NT2/D1 (cell line): ENCODE measurements around the gene IDI2.
A peak's percentile ranks its signal among the peaks of the same experiment; 100 is the strongest.

Source experiments
- DNase-seq: peaks from one replicate; pipeline ENCODE4 v3.0.0-alpha.2; 2011; ENCODE audit warnings: low read depth, low spot score
- H3K27me3 ChIP-seq: 2 replicates; pipeline ENCODE4 v1.6.0; 2011; ENCODE audit warnings: mild to moderate bottlenecking; ENCODE audit not compliant: insufficient read length, insufficient read depth
- H3K36me3 ChIP-seq: 2 replicates; pipeline ENCODE4 v1.6.1; 2011; ENCODE audit warnings: mild to moderate bottlenecking, low read length, mixed read lengths; ENCODE audit not compliant: insufficient read depth, insufficient read length
- H3K4me1 ChIP-seq: 2 replicates; pipeline ENCODE4 v1.5.1; 2011; ENCODE audit not compliant: insufficient read depth, insufficient read length
- H3K4me3 ChIP-seq: 2 replicates; pipeline ENCODE4 v1.5.1; 2011; ENCODE audit warnings: low read depth; ENCODE audit not compliant: insufficient read length
- H3K9ac ChIP-seq: 2 replicates; pipeline ENCODE4 v1.6.0; 2011; ENCODE audit warnings: low read depth; ENCODE audit not compliant: insufficient read length
- H3K9me3 ChIP-seq: 2 replicates; pipeline ENCODE4 v1.5.1; 2011; ENCODE audit warnings: mild to moderate bottlenecking, low read length; ENCODE audit not compliant: insufficient read depth
- SUZ12 ChIP-seq: IDR thresholded peaks from 2 replicates; pipeline ENCODE4 v1.6.1; 2011; ENCODE audit not compliant: insufficient read length, insufficient read depth; ENCODE audit errors: extremely low read depth
- YY1 ChIP-seq: IDR thresholded peaks from 2 replicates; pipeline ENCODE4 v1.6.1; 2011; ENCODE audit not compliant: insufficient read length, insufficient read depth
- ZNF274 ChIP-seq: IDR thresholded peaks from 2 replicates; pipeline ENCODE4 v1.6.1; 2011; ENCODE audit warnings: mild to moderate bottlenecking, low read depth, low read length

Gene IDI2

GRCh38 chr10:1054684-1055083, 29.0 kb upstream of the IDI2 start:
- H3K9me3 ChIP-seq, result no peaks in the 10 kb centered on the region
- H3K36me3 ChIP-seq, result peaks cover 45% of the 10 kb centered on the region
- no peaks in the 10 kb centered on the region for H3K27me3 ChIP-seq
- H3K4me3 ChIP-seq, result peak overlapping the region; percentile 91
- TF ChIP-seq SUZ12, result no peak
- no peak for TF ChIP-seq ZNF274
- DNase-seq, result no peak
- no peaks in the 10 kb centered on the region for H3K4me1 ChIP-seq
- peak overlapping the region; percentile 26 for H3K9ac ChIP-seq

- H3K27me3 ChIP-seq, result no peaks in the 10 kb centered on the region
- H3K9me3 ChIP-seq, result no peaks in the 10 kb centered on the region
- H3K36me3 ChIP-seq, result peaks cover 52% of the 10 kb centered on the region
- no peak for DNase-seq
- H3K9ac ChIP-seq, result peak overlapping the region; percentile 4
- no peak for TF ChIP-seq ZNF274
- no peak for TF ChIP-seq SUZ12
- TF ChIP-seq YY1, result no peak
- peaks cover 4% of the 10 kb centered on the region for H3K4me1 ChIP-seq
- H3K4me3 ChIP-seq, result peak overlapping the region; percentile 26
Measured at GRCh38 chr10:1050554-1050953, 24.9 kb upstream of the IDI2 start.

GRCh38 chr10:1050145-1050544, 24.5 kb upstream of the IDI2 start:
- peaks cover 4% of the 10 kb centered on the region for H3K4me1 ChIP-seq
- TF ChIP-seq YY1 (no peak), ZNF274 (no peak), SUZ12 (no peak)
- no peaks in the 10 kb centered on the region for H3K9me3 ChIP-seq
- no peak for DNase-seq
- H3K27me3 ChIP-seq, result no peaks in the 10 kb centered on the region
- peak overlapping the region; percentile 92 for H3K9ac ChIP-seq
- peaks cover 56% of the 10 kb centered on the region for H3K36me3 ChIP-seq
- peak overlapping the region; percentile 93 for H3K4me3 ChIP-seq

GRCh38 chr10:1049425-1049958, 23.8 kb upstream of the IDI2 start:
- Histone ChIP-seq H3K9ac (peak overlapping the region; percentile 92), H3K27me3 (no peaks in the 10 kb centered on the region), H3K9me3 (no peaks in the 10 kb centered on the region), H3K4me1 (peaks cover 4% of the 10 kb centered on the region), H3K4me3 (peak overlapping the region; percentile 93), H3K36me3 (peaks cover 54% of the 10 kb centered on the region)
- TF ChIP-seq YY1, result no peak
- no peak for TF ChIP-seq ZNF274
- TF ChIP-seq SUZ12, result no peak
- no peak for DNase-seq

GRCh38 chr10:1048732-1049424, 23.2 kb upstream of the IDI2 start, which contains the start of gene IDI1:
TSS of gene IDI1 (minus strand) at chr10:1049119. CDS start at chr10:1049003, 116 bp downstream.
- H3K9ac ChIP-seq, result peak within 1 kb of the TSS; percentile 94
- H3K4me3 ChIP-seq, result peak within 1 kb of the TSS; percentile 93
- H3K4me1 ChIP-seq, result peaks cover 4% of the 10 kb centered on the region
- H3K36me3 ChIP-seq, result peaks cover 52% of the 10 kb centered on the region
- peak; percentile 91 for DNase-seq
- no peaks in the 10 kb centered on the region for H3K9me3 ChIP-seq
- TF ChIP-seq YY1, result no peak
- no peak for TF ChIP-seq ZNF274
- no peak for TF ChIP-seq SUZ12
- H3K27me3 ChIP-seq, result no peaks in the 10 kb centered on the region

- DNase-seq, result no peak
- Histone ChIP-seq H3K4me3 (peak overlapping the region; percentile 93), H3K27me3 (no peaks in the 10 kb centered on the region), H3K36me3 (peaks cover 52% of the 10 kb centered on the region), H3K9ac (peak overlapping the region; percentile 94), H3K4me1 (peaks cover 4% of the 10 kb centered on the region), H3K9me3 (no peaks in the 10 kb centered on the region)
- TF ChIP-seq SUZ12 (no peak), YY1 (no peak), ZNF274 (no peak)
Measured at GRCh38 chr10:1048349-1048731, 22.7 kb upstream of the IDI2 start.

GRCh38 chr10:1047937-1048336, 22.3 kb upstream of the IDI2 start:
- H3K4me1 ChIP-seq, result peaks cover 4% of the 10 kb centered on the region

More at GRCh38 chr10:1047937-1048336, 22.3 kb upstream of the IDI2 start:
- Histone ChIP-seq H3K4me3 (peak overlapping the region; percentile 93), H3K36me3 (peaks cover 52% of the 10 kb centered on the region), H3K9ac (peak overlapping the region; percentile 94), H3K27me3 (no peaks in the 10 kb centered on the region), H3K9me3 (no peaks in the 10 kb centered on the region)
- DNase-seq, result no peak
- TF ChIP-seq SUZ12, result no peak
- no peak for TF ChIP-seq ZNF274
- no peak for TF ChIP-seq YY1
